NCI-H187 treated with DMSO at 0.1 percent for 48 hours (cell line): ENCODE data around the gene OR4C11.

Experiments used
- DNase-seq: peaks from one replicate; lab custom pipeline; 2025; lab: John Stamatoyannopoulos, UW

OR4C11 gene

DNA sequence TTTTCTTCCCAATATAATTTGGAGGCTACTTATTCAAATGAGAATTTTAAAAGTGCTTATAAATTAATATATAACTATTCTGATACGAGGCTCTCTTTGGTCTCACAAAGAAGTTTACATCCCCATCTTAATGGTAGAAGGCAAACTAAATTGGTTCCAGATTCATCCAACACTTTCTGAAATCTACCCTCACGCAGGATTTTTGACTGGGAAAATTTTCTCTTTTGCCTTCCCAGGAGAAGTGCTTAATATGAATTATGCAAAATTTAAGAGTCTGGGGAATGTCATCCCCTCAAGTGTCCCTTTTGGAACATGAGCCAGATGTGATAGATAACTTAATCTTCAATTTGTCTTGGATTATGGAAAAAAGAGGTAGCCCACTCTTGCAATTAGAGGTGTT, at the start of gene OR4C11:
TSS of gene OR4C11 (minus strand) at position 101 of the 400 bp plus-strand sequence. CDS start 3,272 bp downstream, outside the sequence.
- DNase-seq, result no peak

GRCh38 chr11:55655096-55655495, 47.7 kb upstream of the OR4C11 start:
- DNase-seq, result no peak

DNA sequence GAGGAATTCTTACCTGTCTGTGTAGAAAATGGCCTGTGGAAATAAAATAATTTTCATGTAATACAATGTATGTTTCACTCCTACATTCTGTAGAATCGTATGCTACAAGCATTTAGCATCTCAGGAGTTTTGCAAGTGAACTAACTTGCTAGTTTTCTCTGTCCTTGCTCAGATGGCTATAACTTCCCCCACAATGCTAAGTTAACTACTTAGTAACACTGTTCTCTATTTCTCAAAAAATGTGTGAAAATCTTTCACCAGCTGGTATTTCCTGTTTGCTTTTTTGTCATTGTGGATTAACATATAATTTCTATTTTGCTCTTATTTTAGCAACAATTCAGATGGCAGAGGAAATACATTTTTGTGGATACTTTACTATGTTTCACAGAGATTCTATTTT, 45.1 kb upstream of the OR4C11 start:
- no peak for DNase-seq

GRCh38 chr11:55648027-55648426, 40.6 kb upstream of the OR4C11 start, which contains the start of gene OR4S2:
TSS of gene OR4S2 (plus strand) at chr11:55648327. CDS start at chr11:55650904, 2,577 bp downstream.
- DNase-seq, result no peak

- no peak for DNase-seq
Observed at GRCh38 chr11:55634813-55635212, 27.4 kb upstream of the OR4C11 start, which contains the start of gene OR4P4. TSS of gene OR4P4 (plus strand) at chr11:55635113.

DNA sequence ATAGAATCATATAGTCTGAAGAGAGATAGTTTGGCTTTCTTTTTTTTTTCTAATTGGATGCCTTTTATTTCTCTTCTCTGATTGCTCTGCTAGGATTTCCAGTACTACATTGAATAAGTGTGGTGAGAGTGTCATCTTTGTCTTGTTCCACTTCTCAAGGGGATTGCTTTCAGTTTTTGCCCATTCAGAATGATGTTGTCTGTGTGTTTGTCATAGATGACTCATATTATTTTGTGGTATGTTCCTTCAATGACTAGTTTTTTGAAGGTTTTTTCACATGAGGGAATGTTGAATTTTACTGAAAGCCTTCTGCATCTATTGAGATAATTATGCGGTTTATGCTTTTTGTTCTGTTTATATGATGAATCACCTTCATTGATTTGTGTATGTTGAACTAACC, 17.1 kb upstream of the OR4C11 start:
- no peak for DNase-seq

DNA sequence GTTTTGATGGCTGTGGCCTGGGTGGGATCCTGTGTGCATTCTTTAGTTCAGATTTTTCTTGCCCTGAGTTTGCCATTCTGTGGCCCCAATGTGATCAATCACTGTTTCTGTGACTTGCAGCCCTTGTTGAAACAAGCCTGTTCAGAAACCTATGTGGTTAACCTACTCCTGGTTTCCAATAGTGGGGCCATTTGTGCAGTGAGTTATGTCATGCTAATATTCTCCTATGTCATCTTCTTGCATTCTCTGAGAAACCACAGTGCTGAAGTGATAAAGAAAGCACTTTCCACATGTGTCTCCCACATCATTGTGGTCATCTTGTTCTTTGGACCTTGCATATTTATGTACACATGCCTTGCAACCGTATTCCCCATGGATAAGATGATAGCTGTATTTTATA, 34.9 kb downstream of the OR4C11 start:
- no peak for DNase-seq

DNA sequence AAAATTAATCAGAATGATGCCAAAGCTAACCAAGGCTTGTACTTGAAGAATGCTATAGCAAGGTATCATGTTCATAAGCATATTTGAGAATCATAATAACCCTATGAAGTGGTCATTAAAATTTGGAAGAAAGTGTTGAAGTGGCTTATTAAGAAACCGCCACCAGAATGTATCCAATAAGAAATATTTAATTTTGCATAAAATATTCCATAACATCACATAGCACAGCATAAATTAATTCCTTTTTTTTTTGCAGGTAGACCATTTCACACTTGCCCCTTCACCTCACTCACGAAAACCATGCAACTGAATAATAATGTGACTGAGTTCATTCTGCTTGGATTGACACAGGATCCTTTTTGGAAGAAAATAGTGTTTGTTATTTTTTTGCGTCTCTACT, 35.6 kb downstream of the OR4C11 start, which contains the start of gene OR4C16:
TSS of gene OR4C16 (plus strand) at position 301 of the 400 bp plus-strand sequence. CDS start at position 301, 0 bp downstream.
- DNase-seq, result no peak

- no peak for DNase-seq
Observed at GRCh38 chr11:55554169-55554568, 53.3 kb downstream of the OR4C11 start, which contains the start of gene OR4C15. TSS of gene OR4C15 (plus strand) at chr11:55554469. CDS start at chr11:55554469, 0 bp downstream.
